HFF-Myc (cell line): Measurements from ENCODE around the gene PINK1.

ENCODE experiments used
- DNase-seq: peaks from one replicate; pipeline ENCODE4 v3.0.0-alpha.2; 2011; ENCODE audit warnings: low read depth; ENCODE audit errors: extremely low read depth
- H3K4me3 ChIP-seq: replicated peaks from 2 replicates; pipeline ENCODE4 v1.5.1; 2011; ENCODE audit warnings: low read depth, mild to moderate bottlenecking, control low read depth, low read length
- TF ChIP-seq, protein P1 (sequence below): IDR thresholded peaks from 2 replicates; pipeline ENCODE4 v1.5.1; 2012; ENCODE audit warnings: mild to moderate bottlenecking, low read depth, low read length, control low read depth; ENCODE audit errors: missing control alignments

PINK1 gene

DNA sequence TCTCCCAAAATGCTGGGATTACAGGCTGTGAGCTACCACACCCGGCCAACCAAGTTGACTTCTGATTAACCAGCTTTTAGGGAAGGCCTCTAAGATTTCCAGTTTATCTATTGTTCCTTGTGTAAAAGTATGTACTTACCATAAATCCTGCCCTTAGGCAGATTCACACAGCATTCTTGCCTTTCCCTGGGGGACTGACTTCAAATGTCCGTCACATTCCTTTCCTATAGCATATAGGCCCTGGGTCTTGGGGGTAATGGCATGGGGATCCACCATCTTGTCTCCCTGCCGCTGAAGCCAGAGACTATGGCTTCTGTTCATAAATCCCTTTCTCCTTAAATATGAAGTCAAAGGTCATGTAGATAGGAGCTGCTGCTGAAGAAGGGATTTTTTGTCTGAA lies 872 bp upstream of the PINK1 start:
- TF ChIP-seq, protein P1, sequence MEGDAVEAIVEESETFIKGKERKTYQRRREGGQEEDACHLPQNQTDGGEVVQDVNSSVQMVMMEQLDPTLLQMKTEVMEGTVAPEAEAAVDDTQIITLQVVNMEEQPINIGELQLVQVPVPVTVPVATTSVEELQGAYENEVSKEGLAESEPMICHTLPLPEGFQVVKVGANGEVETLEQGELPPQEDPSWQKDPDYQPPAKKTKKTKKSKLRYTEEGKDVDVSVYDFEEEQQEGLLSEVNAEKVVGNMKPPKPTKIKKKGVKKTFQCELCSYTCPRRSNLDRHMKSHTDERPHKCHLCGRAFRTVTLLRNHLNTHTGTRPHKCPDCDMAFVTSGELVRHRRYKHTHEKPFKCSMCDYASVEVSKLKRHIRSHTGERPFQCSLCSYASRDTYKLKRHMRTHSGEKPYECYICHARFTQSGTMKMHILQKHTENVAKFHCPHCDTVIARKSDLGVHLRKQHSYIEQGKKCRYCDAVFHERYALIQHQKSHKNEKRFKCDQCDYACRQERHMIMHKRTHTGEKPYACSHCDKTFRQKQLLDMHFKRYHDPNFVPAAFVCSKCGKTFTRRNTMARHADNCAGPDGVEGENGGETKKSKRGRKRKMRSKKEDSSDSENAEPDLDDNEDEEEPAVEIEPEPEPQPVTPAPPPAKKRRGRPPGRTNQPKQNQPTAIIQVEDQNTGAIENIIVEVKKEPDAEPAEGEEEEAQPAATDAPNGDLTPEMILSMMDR, result no peak
- DNase-seq, result no peak
- H3K4me3 ChIP-seq, result no peak overlapping the region

DNA sequence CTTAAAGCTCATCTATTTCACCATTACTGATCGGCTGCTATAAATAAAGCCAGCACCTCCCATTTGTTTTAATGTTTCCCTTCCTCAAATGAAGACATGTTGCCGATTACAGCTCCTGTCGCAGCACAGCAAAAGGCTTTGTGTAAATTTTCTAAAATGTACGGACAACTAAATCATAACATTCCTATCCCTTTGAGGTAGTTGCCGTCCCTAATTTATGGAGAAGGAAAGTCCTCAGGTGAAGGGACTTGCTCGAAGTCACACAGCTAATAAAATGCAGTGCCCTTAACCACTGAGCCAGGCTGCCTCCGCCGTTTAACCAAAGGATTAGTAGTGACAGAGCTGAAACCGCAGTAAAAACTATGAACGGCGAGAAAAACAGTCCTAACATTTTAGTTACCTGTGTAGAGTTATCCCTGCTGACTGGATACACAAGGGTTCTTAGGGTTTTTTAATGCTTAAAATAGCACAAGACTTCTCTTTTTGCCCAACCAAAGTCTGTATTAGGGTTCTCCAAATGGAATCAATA lies 871 bp downstream of the PINK1 start:
- peak overlapping the region; percentile 62 for H3K4me3 ChIP-seq
- DNase-seq, result no peak

DNA sequence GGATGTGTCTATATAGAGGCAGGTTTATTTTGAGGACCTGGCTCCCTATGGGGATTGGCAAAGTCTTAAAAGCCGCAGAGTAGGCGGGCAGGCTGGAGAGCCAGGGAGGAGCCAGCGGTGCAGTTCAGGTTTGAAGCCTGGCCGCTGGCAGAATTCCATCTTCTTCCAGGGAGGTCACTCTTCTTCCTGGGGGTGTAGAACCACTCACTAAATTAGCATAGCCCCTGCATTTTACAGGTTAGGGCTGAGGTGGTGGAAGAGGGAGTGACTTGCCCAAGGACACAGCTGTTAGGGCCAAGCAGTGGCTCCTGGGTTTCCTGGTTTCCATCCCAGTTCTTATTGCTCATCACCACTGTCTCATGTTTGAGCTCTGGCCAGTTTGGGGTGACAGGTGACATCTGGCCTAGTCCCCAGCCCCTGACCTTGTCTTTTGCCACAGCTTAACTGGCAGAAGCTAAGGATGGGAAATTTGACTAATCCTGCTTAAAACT lies 1.4 kb downstream of the PINK1 start:
- peak overlapping the region; percentile 62 for H3K4me3 ChIP-seq
- TF ChIP-seq, protein P1, result no peak
- DNase-seq, result no peak

More for the DNA sequence above, 871 bp downstream of the PINK1 start:
- TF ChIP-seq, protein P1, result no peak

DNA sequence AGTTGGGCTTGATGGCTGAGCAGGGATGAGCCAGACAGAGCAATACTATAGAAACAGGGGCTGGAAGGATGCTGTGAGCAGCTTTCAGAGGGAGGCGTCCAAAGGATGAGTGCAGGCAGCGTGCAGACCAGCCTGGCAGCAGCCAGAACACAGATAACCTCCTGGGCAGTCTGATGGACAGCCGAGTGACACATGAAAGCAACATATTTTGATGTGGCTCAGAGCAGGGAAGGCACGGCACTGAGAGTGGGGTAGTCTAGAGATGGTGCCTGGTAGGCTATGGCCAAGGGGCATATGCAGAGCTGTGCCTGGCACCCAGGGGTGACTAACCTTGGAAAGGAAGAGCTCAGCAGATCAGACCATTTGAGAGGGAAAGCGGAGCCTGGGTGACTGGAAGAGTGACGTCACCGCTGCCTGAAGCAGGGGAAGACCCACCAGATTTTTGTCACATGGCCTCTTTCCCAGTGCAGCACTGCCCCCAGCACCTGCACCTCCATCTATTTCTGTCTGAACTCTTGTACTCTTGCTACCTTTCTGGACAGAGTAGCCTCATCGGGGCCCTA lies 3.6 kb downstream of the PINK1 start:
- DNase-seq, result no peak
- TF ChIP-seq, protein P1, result no peak
- H3K4me3 ChIP-seq, result no peak overlapping the region

DNA sequence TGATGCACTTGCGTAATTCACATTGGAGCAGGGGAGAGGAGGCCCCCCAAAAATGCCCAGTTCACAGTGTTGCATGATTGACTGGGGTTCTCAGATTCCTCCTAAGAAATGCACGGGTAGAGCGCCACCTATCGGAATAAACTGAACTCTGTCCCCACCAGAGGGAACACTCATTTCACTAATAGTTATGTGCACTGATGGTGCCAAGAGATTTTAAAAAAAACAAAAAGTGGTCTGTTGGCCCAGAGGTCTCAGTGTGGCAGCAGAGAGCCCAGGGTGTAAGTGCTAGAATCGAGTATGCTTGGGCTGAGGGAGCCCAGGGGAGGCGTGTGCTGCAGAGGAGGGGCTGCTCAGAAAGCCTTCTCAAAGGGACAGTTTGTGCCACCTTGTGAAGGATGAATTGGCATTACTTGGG lies 6.9 kb downstream of the PINK1 start:
- TF ChIP-seq, protein P1, result peak; percentile 81
- peak; percentile 27 for DNase-seq
- no peak overlapping the region for H3K4me3 ChIP-seq

DNA sequence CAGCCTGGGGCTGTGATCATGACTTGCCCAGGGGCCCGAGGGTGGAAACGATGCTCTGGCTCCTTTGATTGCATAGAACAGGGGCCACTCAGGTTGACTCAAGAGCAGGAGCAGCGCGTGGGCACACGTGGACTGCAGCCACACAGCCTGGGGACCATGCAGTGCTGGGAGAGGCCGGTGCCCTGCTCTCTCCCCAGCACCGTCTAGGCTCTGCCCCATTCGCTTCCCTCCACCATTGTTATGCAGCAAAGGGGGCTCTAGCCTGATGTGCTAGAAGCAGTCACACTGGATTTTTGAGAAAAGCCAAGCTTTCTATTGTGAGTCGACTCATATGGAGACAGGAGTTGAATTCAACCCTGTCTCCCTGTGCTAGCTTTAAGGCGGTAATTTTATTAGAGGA lies 8.7 kb downstream of the PINK1 start:
- H3K4me3 ChIP-seq, result no peak overlapping the region
- no peak for DNase-seq
- TF ChIP-seq, protein P1, result no peak
